ENCODE measurements around the gene BAX. TPM values are rescaled to one million over a fixed set of nuclear protein-coding genes. Genes with fewer than 3 reads are reported as not detected.

Gene BAX
- total and polyA plus RNA-seq, 2 of the 13 experiments (the other 11 are each of a cell fraction or from before 2014, with no cell fraction given), result 139 to 176 TPM

- TF ChIP-seq ZBTB39 (CRISPR knock-in tag; IDR thresholded peaks at IDR 0.05), result no peak
- no peak for TF ChIP-seq TRAFD1 (CRISPR knock-in tag; IDR thresholded peaks at IDR 0.05; ENCODE audit: borderline replicate concordance)
- no peak for TF ChIP-seq NRL (CRISPR knock-in tag; IDR thresholded peaks at IDR 0.05; ENCODE audit: borderline replicate concordance)
- peak; percentile 40; the same call in 1 of the 2 replicates for TF ChIP-seq RXRB (CRISPR knock-in tag; IDR thresholded peaks at IDR 0.05; ENCODE audit: borderline replicate concordance)
- no peak for TF ChIP-seq SOX13 (IDR thresholded peaks at IDR 0.05)
- no peak for TF ChIP-seq SOX13 (CRISPR knock-in tag; conservative IDR thresholded peaks at IDR 0.05 in 1 of 2, IDR thresholded peaks at IDR 0.05 in 1 of 2)
- TF ChIP-seq SRSF9 (IDR thresholded peaks at IDR 0.05; ENCODE audit: borderline replicate concordance, insufficient read depth, low read depth, low read length, poor library complexity, severe bottlenecking), result no peak
- TF ChIP-seq ZMYM4 (CRISPR knock-in tag; IDR thresholded peaks at IDR 0.05), result no peak
- TF ChIP-seq, protein P1, sequence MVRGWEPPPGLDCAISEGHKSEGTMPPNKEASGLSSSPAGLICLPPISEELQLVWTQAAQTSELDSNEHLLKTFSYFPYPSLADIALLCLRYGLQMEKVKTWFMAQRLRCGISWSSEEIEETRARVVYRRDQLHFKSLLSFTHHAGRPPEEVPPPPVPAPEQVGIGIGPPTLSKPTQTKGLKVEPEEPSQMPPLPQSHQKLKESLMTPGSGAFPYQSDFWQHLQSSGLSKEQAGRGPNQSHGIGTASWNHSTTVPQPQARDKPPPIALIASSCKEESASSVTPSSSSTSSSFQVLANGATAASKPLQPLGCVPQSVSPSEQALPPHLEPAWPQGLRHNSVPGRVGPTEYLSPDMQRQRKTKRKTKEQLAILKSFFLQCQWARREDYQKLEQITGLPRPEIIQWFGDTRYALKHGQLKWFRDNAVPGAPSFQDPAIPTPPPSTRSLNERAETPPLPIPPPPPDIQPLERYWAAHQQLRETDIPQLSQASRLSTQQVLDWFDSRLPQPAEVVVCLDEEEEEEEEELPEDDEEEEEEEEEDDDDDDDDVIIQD (CRISPR knock-in tag; IDR thresholded peaks at IDR 0.05; ENCODE audit: low read depth), result no peak
- no peak for TF ChIP-seq TRIM22 (IDR thresholded peaks at IDR 0.05)
- TF ChIP-seq RELA (CRISPR knock-in tag; IDR thresholded peaks at IDR 0.05), result no peak
- TF ChIP-seq KAT7 (CRISPR knock-in tag; IDR thresholded peaks at IDR 0.05; ENCODE audit: borderline replicate concordance), result no peak
- TF ChIP-seq, protein P2, sequence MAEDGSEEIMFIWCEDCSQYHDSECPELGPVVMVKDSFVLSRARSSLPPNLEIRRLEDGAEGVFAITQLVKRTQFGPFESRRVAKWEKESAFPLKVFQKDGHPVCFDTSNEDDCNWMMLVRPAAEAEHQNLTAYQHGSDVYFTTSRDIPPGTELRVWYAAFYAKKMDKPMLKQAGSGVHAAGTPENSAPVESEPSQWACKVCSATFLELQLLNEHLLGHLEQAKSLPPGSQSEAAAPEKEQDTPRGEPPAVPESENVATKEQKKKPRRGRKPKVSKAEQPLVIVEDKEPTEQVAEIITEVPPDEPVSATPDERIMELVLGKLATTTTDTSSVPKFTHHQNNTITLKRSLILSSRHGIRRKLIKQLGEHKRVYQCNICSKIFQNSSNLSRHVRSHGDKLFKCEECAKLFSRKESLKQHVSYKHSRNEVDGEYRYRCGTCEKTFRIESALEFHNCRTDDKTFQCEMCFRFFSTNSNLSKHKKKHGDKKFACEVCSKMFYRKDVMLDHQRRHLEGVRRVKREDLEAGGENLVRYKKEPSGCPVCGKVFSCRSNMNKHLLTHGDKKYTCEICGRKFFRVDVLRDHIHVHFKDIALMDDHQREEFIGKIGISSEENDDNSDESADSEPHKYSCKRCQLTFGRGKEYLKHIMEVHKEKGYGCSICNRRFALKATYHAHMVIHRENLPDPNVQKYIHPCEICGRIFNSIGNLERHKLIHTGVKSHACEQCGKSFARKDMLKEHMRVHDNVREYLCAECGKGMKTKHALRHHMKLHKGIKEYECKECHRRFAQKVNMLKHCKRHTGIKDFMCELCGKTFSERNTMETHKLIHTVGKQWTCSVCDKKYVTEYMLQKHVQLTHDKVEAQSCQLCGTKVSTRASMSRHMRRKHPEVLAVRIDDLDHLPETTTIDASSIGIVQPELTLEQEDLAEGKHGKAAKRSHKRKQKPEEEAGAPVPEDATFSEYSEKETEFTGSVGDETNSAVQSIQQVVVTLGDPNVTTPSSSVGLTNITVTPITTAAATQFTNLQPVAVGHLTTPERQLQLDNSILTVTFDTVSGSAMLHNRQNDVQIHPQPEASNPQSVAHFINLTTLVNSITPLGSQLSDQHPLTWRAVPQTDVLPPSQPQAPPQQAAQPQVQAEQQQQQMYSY (CRISPR knock-in tag; IDR thresholded peaks at IDR 0.05), result no peak
- TF ChIP-seq, protein P3, sequence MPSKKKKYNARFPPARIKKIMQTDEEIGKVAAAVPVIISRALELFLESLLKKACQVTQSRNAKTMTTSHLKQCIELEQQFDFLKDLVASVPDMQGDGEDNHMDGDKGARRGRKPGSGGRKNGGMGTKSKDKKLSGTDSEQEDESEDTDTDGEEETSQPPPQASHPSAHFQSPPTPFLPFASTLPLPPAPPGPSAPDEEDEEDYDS (CRISPR knock-in tag; IDR thresholded peaks at IDR 0.05), result no peak
These were observed 6.5 kb downstream of the BAX start (continued) for GRCh38 chr19:48961051-48961649.
